SK-N-SH (cell line): Measurements from ENCODE around the gene THADA. TPM values are rescaled to one million over a fixed set of nuclear protein-coding genes. Genes with fewer than 3 reads are reported as not detected.
A peak's percentile ranks its signal among the peaks of the same experiment; 100 is the strongest.

Source experiments
- CTCF ChIA-PET: fragments of 300-600, 350-600 bp; formaldehyde crosslinking; extraction: SDS; loops from one replicate; lab custom pipeline; 2021; lab: Yijun Ruan, JAX
- POLR2A ChIA-PET: fragments of 350-600 bp; sonication (Branson Sonifier 250); formaldehyde crosslinking; extraction: SDS; loops from one replicate; lab custom pipeline; 2020; ENCODE audit warnings: antibody characterized with exemption, inconsistent platforms; lab: Yijun Ruan, JAX
- DNase-seq: peaks from one replicate; pipeline ENCODE4 v3.0.0; 2012
- H2AFZ ChIP-seq: fragments of 200-600 bp; sonication (generic); 2 replicates; pipeline ENCODE4 v1.8.1; 2016; ENCODE audit warnings: antibody characterized with exemption, mild to moderate bottlenecking, low read depth
- H3F3A ChIP-seq: fragments of 200-600 bp; sonication (generic); replicated peaks from 2 replicates; pipeline ENCODE3; 2016; ENCODE audit warnings: antibody characterized with exemption, mild to moderate bottlenecking; ENCODE audit not compliant: insufficient read depth
- H3K27ac ChIP-seq, 2 experiments: fragments of 200-500 bp in 1 of 2; fragments of 200-600 bp in 1 of 2; sonication (Bioruptor generic) in 1 of 2; sonication (generic), shearing (Covaris generic) in 1 of 2; 2 replicates each; pipeline versions ENCODE4 v1.5.1 to v1.6.1; 2014 to 2016; ENCODE audit warnings: low read depth in 2 of 2, inconsistent platforms in 1 of 2, low read length in 1 of 2, mild to moderate bottlenecking in 1 of 2, mixed read lengths in 1 of 2
- H3K27me3 ChIP-seq: fragments of 200-600 bp; sonication (generic), shearing (Covaris generic); 2 replicates; pipeline ENCODE4 v1.6.1; 2016; ENCODE audit warnings: mixed run types; ENCODE audit not compliant: insufficient read depth
- H3K36me3 ChIP-seq, 2 experiments: fragments of 200-500 bp in 1 of 2; fragments of 200-600 bp in 1 of 2; sonication (Bioruptor generic) in 1 of 2; sonication (generic) in 1 of 2; replicated peaks in 1 of 2; 2 replicates each; pipeline versions ENCODE3 to v1.5.1; 2014 to 2016; ENCODE audit warnings: low read length in 1 of 2, mild to moderate bottlenecking in 1 of 2; ENCODE audit not compliant: insufficient read depth in 2 of 2, control insufficient read depth in 1 of 2
- H3K4me1 ChIP-seq, 2 experiments: fragments of 200-500 bp in 1 of 2; fragments of 200-600 bp in 1 of 2; sonication (Bioruptor generic) in 1 of 2; sonication (generic), shearing (Covaris generic) in 1 of 2; 2 replicates each; pipeline versions ENCODE4 v1.5.1 to v1.6.1; 2014 to 2016; ENCODE audit warnings: low read depth in 1 of 2, low read length in 1 of 2, mixed run types in 1 of 2; ENCODE audit not compliant: insufficient read depth in 2 of 2, control insufficient read depth in 1 of 2
- H3K4me2 ChIP-seq: fragments of 200-600 bp; sonication (generic), shearing (Covaris generic); 2 replicates; pipeline ENCODE4 v1.6.1; 2017; ENCODE audit warnings: mixed run types
- H3K4me3 ChIP-seq, 2 experiments: fragments of 200-500 bp in 1 of 2; fragments of 200-600 bp in 1 of 2; sonication (Bioruptor generic) in 1 of 2; sonication (generic), shearing (Covaris generic) in 1 of 2; 2 replicates each; pipeline versions ENCODE4 v1.5.1 to v1.8.1; 2014 to 2016; ENCODE audit warnings: low read depth in 2 of 2, inconsistent platforms in 1 of 2, low read length in 1 of 2, mild to moderate bottlenecking in 1 of 2, mixed read lengths in 1 of 2, moderate library complexity in 1 of 2
- H3K79me2 ChIP-seq: fragments of 200-600 bp; sonication (generic); 2 replicates; pipeline ENCODE4 v1.8.1; 2017; ENCODE audit warnings: mild to moderate bottlenecking; ENCODE audit not compliant: insufficient read depth
- H3K9ac ChIP-seq: fragments of 200-600 bp; sonication (generic); 2 replicates; pipeline ENCODE4 v1.6.1; 2017; ENCODE audit warnings: mixed run types
- H3K9me2 ChIP-seq: fragments of 200-600 bp; sonication (generic); 2 replicates; pipeline ENCODE4 v1.6.1; 2017; ENCODE audit warnings: mixed run types
- H3K9me3 ChIP-seq: fragments of 200-600 bp; sonication (generic); 2 replicates; pipeline ENCODE4 v1.6.1; 2017; ENCODE audit warnings: mixed run types, mild to moderate bottlenecking, moderate library complexity
- H4K20me1 ChIP-seq: fragments of 200-600 bp; sonication (generic); 2 replicates; pipeline ENCODE4 v1.6.1; 2017; ENCODE audit warnings: mild to moderate bottlenecking, mixed run types; ENCODE audit not compliant: insufficient read depth
- EZH2phosphoT487 ChIP-seq: fragments of 200-600 bp; sonication (generic); IDR thresholded peaks from 2 replicates; pipeline ENCODE4 v1.6.1; 2017; ENCODE audit warnings: low read depth, mixed run types, mild to moderate bottlenecking, antibody characterized with exemption, moderate library complexity, borderline replicate concordance
- FOSL2 ChIP-seq: IDR thresholded peaks from 2 replicates; pipeline ENCODE4 v1.4.0; 2012; ENCODE audit warnings: low read depth, mild to moderate bottlenecking, moderate library complexity, borderline replicate concordance
- FOXJ3 ChIP-seq: sonication (generic); formaldehyde crosslinking; IDR thresholded peaks from 2 replicates; pipeline ENCODE4 v1.5.1; 2020; ENCODE audit warnings: mild to moderate bottlenecking, missing genetic modification reagents
- GATA2 ChIP-seq: sonication (generic); formaldehyde crosslinking; IDR thresholded peaks from 2 replicates; pipeline ENCODE4 v1.5.0; 2020; ENCODE audit warnings: mild to moderate bottlenecking, missing genetic modification reagents
- IRF3 ChIP-seq: fragments of 150-350 bp; IDR thresholded peaks from 2 replicates; pipeline ENCODE4 v1.6.1; 2016; ENCODE audit warnings: mild to moderate bottlenecking, low read depth, low read length
- MXI1 ChIP-seq: IDR thresholded peaks from 2 replicates; pipeline ENCODE4 v1.6.1; 2012; ENCODE audit warnings: mild to moderate bottlenecking, low read depth, low read length, improper control_type of control experiment
- NFIC ChIP-seq: IDR thresholded peaks from 2 replicates; pipeline ENCODE4 v1.4.0; 2012; ENCODE audit warnings: borderline replicate concordance
- NRF1 ChIP-seq: IDR thresholded peaks from 2 replicates; pipeline ENCODE4 v1.6.1; 2012; ENCODE audit warnings: low read depth, mild to moderate bottlenecking, low read length
- RFX5 ChIP-seq: IDR thresholded peaks from 2 replicates; pipeline ENCODE4 v1.6.1; 2012; ENCODE audit warnings: mild to moderate bottlenecking, improper control_type of control experiment, low read length
- RXRA ChIP-seq: IDR thresholded peaks from 2 replicates; pipeline ENCODE4 v1.4.0; 2012; ENCODE audit warnings: low read depth, mild to moderate bottlenecking, borderline replicate concordance
- SMC3 ChIP-seq: IDR thresholded peaks from 2 replicates; pipeline ENCODE4 v1.6.1; 2012; ENCODE audit warnings: low read depth, low read length, improper control_type of control experiment
- TCF12 ChIP-seq: IDR thresholded peaks from 2 replicates; pipeline ENCODE4 v1.4.0; 2012
- TEAD4 ChIP-seq: IDR thresholded peaks from 2 replicates; pipeline ENCODE4 v1.4.0; 2012; ENCODE audit warnings: mild to moderate bottlenecking, borderline replicate concordance; ENCODE audit not compliant: insufficient read depth
- USF1 ChIP-seq: IDR thresholded peaks from 2 replicates; pipeline ENCODE4 v1.4.0; 2012; ENCODE audit warnings: low read depth, borderline replicate concordance
- USF2 ChIP-seq: fragments of 150-350 bp; IDR thresholded peaks from 2 replicates; pipeline ENCODE4 v1.6.1; 2017; ENCODE audit warnings: antibody characterized with exemption, low read length, low read depth, borderline replicate concordance
- ZBTB33 ChIP-seq: IDR thresholded peaks from 2 replicates; pipeline ENCODE4 v1.4.0; 2012; ENCODE audit warnings: low read depth, borderline replicate concordance
- WGBS: methylation state at CpG from one replicate; pipeline ENCODE4 v1.1.6; 2017; ENCODE audit warnings: low lambda C conversion rate; 5-methylcytosine and 5-hydroxymethylcytosine counted together
- polyA plus RNA-seq, 3 experiments: library from polyadenylated mRNA; depleted of rRNA; stranded (reverse); fragments of >200 nt; gene quantifications; 2 replicates each; pipeline ENCODE4 v1.2.3, GENCODE V29; 2012

THADA gene
- polyA plus RNA-seq, 1 of the 3 experiments (the other 2 are of a cell fraction), result 25.6 TPM

- TF ChIP-seq USF1 (no peak), MXI1 (peak; percentile 74), RFX5 (no peak), NFIC (peak; percentile 75), IRF3 (no peak), TCF12 (peak; percentile 96), USF2 (no peak), FOXJ3 (CRISPR knock-in tag) (peak; percentile 65), EZH2phosphoT487 (no peak)
Measured at GRCh38 chr2:43221124-43221762, 374.6 kb downstream of the THADA start (continued).

GRCh38 chr2:43220760-43221123 is 375.1 kb downstream of the THADA start:
- POLR2A ChIA-PET, result interaction anchor here (0.8 to 3.6 kb wide), 7 partner anchors 8 to 247 kb away, joined by 3 to 13 read pairs (median 5); no protein-coding TSS in a partner anchor
- H3K27ac ChIP-seq, result peak overlapping the region; percentile 94 to 95
- peaks cover 46% of the 10 kb centered on the region for H3F3A ChIP-seq
- TF ChIP-seq ZBTB33 (no peak), RFX5 (no peak; the same call in 1 of the 2 replicates), NRF1 (no peak), NFIC (no peak), TEAD4 (no peak), GATA2 (CRISPR knock-in tag) (no peak), SMC3 (no peak; the same call in 1 of the 2 replicates), FOSL2 (no peak), RXRA (no peak), FOXJ3 (CRISPR knock-in tag) (no peak)
- H3K4me2 ChIP-seq, result peak overlapping the region; percentile 83
- no peak for DNase-seq
- H3K9me2 ChIP-seq, result no peaks in the 10 kb centered on the region
- H3K79me2 ChIP-seq, result peaks cover 56% of the 10 kb centered on the region
- WGBS, result 67% methylated on average over 5 of the region's 5 CpGs
- H3K9ac ChIP-seq, result peak overlapping the region; percentile 99
- peak overlapping the region; percentile 95 to 97; a peak in 3 of 4 replicates for H3K4me3 ChIP-seq
- H3K27me3 ChIP-seq, result no peaks in the 10 kb centered on the region
- peaks cover 29% of the 10 kb centered on the region for H4K20me1 ChIP-seq
- H3K9me3 ChIP-seq, result no peaks in the 10 kb centered on the region
- peaks cover 46 to 76% of the 10 kb centered on the region in 2 experiments; a peak in 3 of 4 replicates for H3K4me1 ChIP-seq
- H3K36me3 ChIP-seq, result peaks cover 21 to 31% of the 10 kb centered on the region in 2 experiments
- CTCF ChIA-PET, result interaction anchor here (0.6 to 16.3 kb wide), 18 partner anchors 8 to 393 kb away, joined by 3 to 299 read pairs (median 5); no protein-coding TSS in a partner anchor
- no peak overlapping the region for H2AFZ ChIP-seq
